ENCODE results near the gene PAIP2B.

Gene PAIP2B

GRCh38 chr2:71220743-71221142 is 6.2 kb downstream of the PAIP2B start:
- Histone ChIP-seq H3K4me3 (ENCODE audit: low read length, poor library complexity, severe bottlenecking) (no peak overlapping the region), H2AFZ (ENCODE audit: low read length) (no peak overlapping the region), H3K9ac (ENCODE audit: low read depth, low read length, poor library complexity, severe bottlenecking) (no peak overlapping the region), H4K20me1 (ENCODE audit: insufficient read depth, low read length, poor library complexity, severe bottlenecking) (no peaks in the 10 kb centered on the region), H3K9me2 (replicated peaks; ENCODE audit: low read depth, low read length) (no peaks in the 10 kb centered on the region), H3K79me2 (ENCODE audit: insufficient read depth, low read length) (no peaks in the 10 kb centered on the region), H3K4me2 (ENCODE audit: low read depth, low read length, poor library complexity, severe bottlenecking) (no peak overlapping the region), H3K9me3 (ENCODE audit: insufficient read depth, low read depth, low read length) (no peaks in the 10 kb centered on the region), H3F3A (ENCODE audit: low read depth) (no peaks in the 10 kb centered on the region), H3K27me3 (ENCODE audit: insufficient read depth, low read length, poor library complexity, severe bottlenecking) (no peaks in the 10 kb centered on the region), H3K4me1 (ENCODE audit: insufficient read depth, low read length, poor library complexity, severe bottlenecking) (peaks cover 14% of the 10 kb centered on the region), H3K36me3 (ENCODE audit: insufficient read depth, low read length) (no peaks in the 10 kb centered on the region)
- TF ChIP-seq, protein P1, sequence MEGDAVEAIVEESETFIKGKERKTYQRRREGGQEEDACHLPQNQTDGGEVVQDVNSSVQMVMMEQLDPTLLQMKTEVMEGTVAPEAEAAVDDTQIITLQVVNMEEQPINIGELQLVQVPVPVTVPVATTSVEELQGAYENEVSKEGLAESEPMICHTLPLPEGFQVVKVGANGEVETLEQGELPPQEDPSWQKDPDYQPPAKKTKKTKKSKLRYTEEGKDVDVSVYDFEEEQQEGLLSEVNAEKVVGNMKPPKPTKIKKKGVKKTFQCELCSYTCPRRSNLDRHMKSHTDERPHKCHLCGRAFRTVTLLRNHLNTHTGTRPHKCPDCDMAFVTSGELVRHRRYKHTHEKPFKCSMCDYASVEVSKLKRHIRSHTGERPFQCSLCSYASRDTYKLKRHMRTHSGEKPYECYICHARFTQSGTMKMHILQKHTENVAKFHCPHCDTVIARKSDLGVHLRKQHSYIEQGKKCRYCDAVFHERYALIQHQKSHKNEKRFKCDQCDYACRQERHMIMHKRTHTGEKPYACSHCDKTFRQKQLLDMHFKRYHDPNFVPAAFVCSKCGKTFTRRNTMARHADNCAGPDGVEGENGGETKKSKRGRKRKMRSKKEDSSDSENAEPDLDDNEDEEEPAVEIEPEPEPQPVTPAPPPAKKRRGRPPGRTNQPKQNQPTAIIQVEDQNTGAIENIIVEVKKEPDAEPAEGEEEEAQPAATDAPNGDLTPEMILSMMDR (conservative IDR thresholded peaks at IDR 0.05; ENCODE audit: low read length): no peak
- no peak for TF ChIP-seq EZH2phosphoT487 (IDR thresholded peaks at IDR 0.05; ENCODE audit: borderline replicate concordance)

GRCh38 chr2:71216501-71216900 is 10.4 kb downstream of the PAIP2B start:
- Histone ChIP-seq H2AFZ (ENCODE audit: low read length) (no peak overlapping the region), H3K79me2 (ENCODE audit: insufficient read depth, low read length) (no peaks in the 10 kb centered on the region), H3K9me2 (replicated peaks; ENCODE audit: low read depth, low read length) (no peaks in the 10 kb centered on the region), H3K36me3 (ENCODE audit: insufficient read depth, low read length) (no peaks in the 10 kb centered on the region), H3K27me3 (ENCODE audit: insufficient read depth, low read length, poor library complexity, severe bottlenecking) (no peaks in the 10 kb centered on the region), H3K9ac (ENCODE audit: low read depth, low read length, poor library complexity, severe bottlenecking) (no peak overlapping the region), H3K4me2 (ENCODE audit: low read depth, low read length, poor library complexity, severe bottlenecking) (no peak overlapping the region), H3K4me1 (ENCODE audit: insufficient read depth, low read length, poor library complexity, severe bottlenecking) (no peaks in the 10 kb centered on the region), H4K20me1 (ENCODE audit: insufficient read depth, low read length, poor library complexity, severe bottlenecking) (no peaks in the 10 kb centered on the region), H3F3A (ENCODE audit: low read depth) (no peaks in the 10 kb centered on the region), H3K9me3 (ENCODE audit: insufficient read depth, low read depth, low read length) (no peaks in the 10 kb centered on the region), H3K4me3 (ENCODE audit: low read length, poor library complexity, severe bottlenecking) (no peak overlapping the region)
- no peak for TF ChIP-seq EZH2phosphoT487 (IDR thresholded peaks at IDR 0.05; ENCODE audit: borderline replicate concordance)
- TF ChIP-seq, protein P1 (conservative IDR thresholded peaks at IDR 0.05; ENCODE audit: low read length): no peak

GRCh38 chr2:71215447-71215846 is 11.5 kb downstream of the PAIP2B start:
- Histone ChIP-seq H3K27me3 (ENCODE audit: insufficient read depth, low read length, poor library complexity, severe bottlenecking) (no peaks in the 10 kb centered on the region), H3K79me2 (ENCODE audit: insufficient read depth, low read length) (no peaks in the 10 kb centered on the region), H3K36me3 (ENCODE audit: insufficient read depth, low read length) (no peaks in the 10 kb centered on the region), H3F3A (ENCODE audit: low read depth) (no peaks in the 10 kb centered on the region), H3K4me2 (ENCODE audit: low read depth, low read length, poor library complexity, severe bottlenecking) (no peak overlapping the region), H3K4me1 (ENCODE audit: insufficient read depth, low read length, poor library complexity, severe bottlenecking) (no peaks in the 10 kb centered on the region), H2AFZ (ENCODE audit: low read length) (no peak overlapping the region), H4K20me1 (ENCODE audit: insufficient read depth, low read length, poor library complexity, severe bottlenecking) (no peaks in the 10 kb centered on the region), H3K9me2 (replicated peaks; ENCODE audit: low read depth, low read length) (no peaks in the 10 kb centered on the region), H3K4me3 (ENCODE audit: low read length, poor library complexity, severe bottlenecking) (no peak overlapping the region), H3K9ac (ENCODE audit: low read depth, low read length, poor library complexity, severe bottlenecking) (no peak overlapping the region), H3K9me3 (ENCODE audit: insufficient read depth, low read depth, low read length) (no peaks in the 10 kb centered on the region)
- TF ChIP-seq, protein P1 (conservative IDR thresholded peaks at IDR 0.05; ENCODE audit: low read length): no peak
